GM11168 (cell line): ENCODE measurements around the gene PLA2G4D.

ENCODE experiments used
- in situ Hi-C: fragments of 300-500 bp; cut with MboI; formaldehyde crosslinking; loops from one replicate; pipeline ENCODE4 v1.12.0; 2022; ENCODE audit warnings: low sequenced_read_pairs; ENCODE audit not compliant: unreplicated experiment

PLA2G4D gene

GRCh38 chr15:42079401-42079908 is 14.9 kb downstream of the PLA2G4D start:
- in situ Hi-C loops, result no loop called here

GRCh38 chr15:42078903-42079302 is 15.5 kb downstream of the PLA2G4D start:
- in situ Hi-C loops, result no loop called here

GRCh38 chr15:42077689-42078088 is 16.7 kb downstream of the PLA2G4D start:
- in situ Hi-C loops, result no loop called here

GRCh38 chr15:42073418-42073817 is 20.9 kb downstream of the PLA2G4D start:
- in situ Hi-C loops, result no loop called here

GRCh38 chr15:42072141-42072685 is 22.1 kb downstream of the PLA2G4D start:
- in situ Hi-C loops, result no loop called here

GRCh38 chr15:42071717-42072116 is 22.6 kb downstream of the PLA2G4D start:
- in situ Hi-C loops, result no loop called here

GRCh38 chr15:42070976-42071350 is 23.4 kb downstream of the PLA2G4D start:
- in situ Hi-C loops, result no loop called here

- in situ Hi-C loops, result no loop called here
Measured at GRCh38 chr15:42070279-42070975, 23.9 kb downstream of the PLA2G4D start.

GRCh38 chr15:42069496-42070278 is 24.7 kb downstream of the PLA2G4D start:
- in situ Hi-C loops, result no loop called here

GRCh38 chr15:42069025-42069424 is 25.3 kb downstream of the PLA2G4D start:
- in situ Hi-C loops, result no loop called here

- in situ Hi-C loops, result no loop called here
Measured at GRCh38 chr15:42068601-42069000, 25.8 kb downstream of the PLA2G4D start.

- in situ Hi-C loops, result no loop called here
Measured at GRCh38 chr15:42066764-42067415, 27.5 kb downstream of the PLA2G4D start.

- in situ Hi-C loops, result no loop called here
Measured at GRCh38 chr15:42065468-42065867, 28.9 kb downstream of the PLA2G4D start.

- in situ Hi-C loops, result no loop called here
Measured at GRCh38 chr15:42065033-42065432, 29.3 kb downstream of the PLA2G4D start.

GRCh38 chr15:42064271-42064670 is 30.1 kb downstream of the PLA2G4D start:
- in situ Hi-C loops, result loop anchor here (5.0 kb wide), 1 partner anchor 77 kb away; no protein-coding TSS in a partner anchor

- in situ Hi-C loops, result loop anchor here (5.0 kb wide), 1 partner anchor 76 kb away; no protein-coding TSS in a partner anchor
Measured at GRCh38 chr15:42063122-42063848, 31.1 kb downstream of the PLA2G4D start.

GRCh38 chr15:42062284-42062806 is 32.0 kb downstream of the PLA2G4D start:
- in situ Hi-C loops, result loop anchor here (5.0 kb wide), 1 partner anchor 75 kb away; no protein-coding TSS in a partner anchor

- in situ Hi-C loops, result loop anchor here (5.0 kb wide), 1 partner anchor 73 kb away; no protein-coding TSS in a partner anchor
Measured at GRCh38 chr15:42060797-42061196, 33.6 kb downstream of the PLA2G4D start.

- in situ Hi-C loops, result loop anchor here (5.0 kb wide), 1 partner anchor 73 kb away; no protein-coding TSS in a partner anchor
Measured at GRCh38 chr15:42060477-42060763, 33.9 kb downstream of the PLA2G4D start.
